Stimulated activated CD4-positive, alpha-beta T cell treated with anti-CD3 and anti-CD28 coated beads, Interleukin-1b, Interleukin-23, amount 100 ng/mL, for 48 hours (primary cell): ENCODE measurements around the gene SAPCD2.

Source experiments
- DNase-seq: peaks from one replicate; pipeline ENCODE4 v3.0.0-alpha.2; 2020

SAPCD2 gene

DNA sequence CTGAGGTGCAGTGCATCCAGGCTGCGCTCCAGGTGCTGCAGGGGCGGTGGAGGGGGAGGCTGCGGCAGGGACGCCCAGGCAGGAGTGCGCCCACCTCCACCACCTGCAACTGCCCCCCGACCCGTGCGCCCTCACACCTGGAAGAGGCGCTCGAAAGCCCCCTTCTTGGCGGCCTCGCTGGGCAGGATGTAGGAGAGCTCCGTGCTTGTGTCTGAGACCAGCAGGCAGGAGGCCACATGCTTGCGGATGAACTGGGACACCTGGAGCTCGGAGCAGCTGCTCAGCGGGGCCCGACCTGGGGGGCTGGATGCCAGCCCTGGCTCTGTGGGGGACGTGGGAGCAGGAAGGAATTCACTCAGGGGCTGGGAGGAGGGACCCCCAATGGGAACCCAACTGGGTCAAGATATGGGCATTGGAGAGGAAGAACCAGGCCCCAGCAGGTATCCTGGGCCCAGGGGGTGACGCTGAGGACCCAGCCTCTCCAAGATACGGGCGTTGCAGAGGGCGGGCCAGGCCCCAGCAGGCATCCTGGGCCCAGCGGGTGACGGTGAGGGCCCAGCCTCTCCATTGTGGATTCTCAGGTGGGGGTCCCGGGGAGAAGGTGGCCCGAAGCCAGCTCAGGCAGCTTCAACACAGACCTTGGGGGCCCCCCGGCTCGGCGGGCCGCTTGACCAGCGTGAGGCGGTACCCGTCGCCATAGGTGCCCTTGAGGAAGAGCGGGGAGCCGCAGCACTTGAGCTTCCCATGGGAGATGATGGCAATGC lies 55.4 kb downstream of the SAPCD2 start:
- no peak for DNase-seq

DNA sequence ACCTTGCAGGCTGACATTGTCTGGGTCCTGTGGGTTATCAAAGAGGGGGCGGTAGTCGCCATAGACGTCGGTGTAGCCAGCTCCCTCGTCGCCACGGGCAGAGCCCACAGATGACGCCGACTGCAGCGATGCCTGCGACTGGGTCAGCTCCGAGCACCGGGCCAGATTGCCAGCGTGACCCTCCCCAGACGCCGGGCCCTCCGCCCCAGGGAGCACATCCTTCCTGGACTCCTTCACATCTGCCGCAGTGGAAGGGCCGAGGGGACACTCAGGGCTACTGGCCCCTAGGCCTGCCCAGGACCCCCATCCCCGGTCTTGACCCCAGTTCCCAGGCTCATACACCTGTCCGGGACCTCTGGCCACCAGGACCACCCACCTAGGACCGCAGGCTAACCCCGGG lies 56.2 kb downstream of the SAPCD2 start:
- DNase-seq: no peak

DNA sequence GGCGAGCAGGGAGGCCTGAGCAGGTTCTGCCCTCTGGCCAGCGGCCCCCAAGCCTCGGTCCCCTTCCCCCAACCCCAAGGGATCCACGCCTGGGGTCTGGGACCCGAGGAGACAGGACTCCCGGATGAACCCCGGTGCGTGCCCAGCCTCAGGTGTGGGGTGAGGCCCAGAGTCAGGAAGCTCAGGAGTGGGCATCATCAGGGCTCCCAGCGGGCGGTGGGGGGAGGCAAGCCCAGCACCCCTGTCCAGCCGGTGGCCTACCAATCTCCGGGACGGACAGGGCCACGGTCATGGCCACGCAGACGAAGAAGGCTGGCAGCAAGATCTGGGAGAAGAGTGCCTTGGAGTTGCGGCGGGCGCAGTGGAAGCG lies 56.8 kb downstream of the SAPCD2 start:
- no peak for DNase-seq

DNA sequence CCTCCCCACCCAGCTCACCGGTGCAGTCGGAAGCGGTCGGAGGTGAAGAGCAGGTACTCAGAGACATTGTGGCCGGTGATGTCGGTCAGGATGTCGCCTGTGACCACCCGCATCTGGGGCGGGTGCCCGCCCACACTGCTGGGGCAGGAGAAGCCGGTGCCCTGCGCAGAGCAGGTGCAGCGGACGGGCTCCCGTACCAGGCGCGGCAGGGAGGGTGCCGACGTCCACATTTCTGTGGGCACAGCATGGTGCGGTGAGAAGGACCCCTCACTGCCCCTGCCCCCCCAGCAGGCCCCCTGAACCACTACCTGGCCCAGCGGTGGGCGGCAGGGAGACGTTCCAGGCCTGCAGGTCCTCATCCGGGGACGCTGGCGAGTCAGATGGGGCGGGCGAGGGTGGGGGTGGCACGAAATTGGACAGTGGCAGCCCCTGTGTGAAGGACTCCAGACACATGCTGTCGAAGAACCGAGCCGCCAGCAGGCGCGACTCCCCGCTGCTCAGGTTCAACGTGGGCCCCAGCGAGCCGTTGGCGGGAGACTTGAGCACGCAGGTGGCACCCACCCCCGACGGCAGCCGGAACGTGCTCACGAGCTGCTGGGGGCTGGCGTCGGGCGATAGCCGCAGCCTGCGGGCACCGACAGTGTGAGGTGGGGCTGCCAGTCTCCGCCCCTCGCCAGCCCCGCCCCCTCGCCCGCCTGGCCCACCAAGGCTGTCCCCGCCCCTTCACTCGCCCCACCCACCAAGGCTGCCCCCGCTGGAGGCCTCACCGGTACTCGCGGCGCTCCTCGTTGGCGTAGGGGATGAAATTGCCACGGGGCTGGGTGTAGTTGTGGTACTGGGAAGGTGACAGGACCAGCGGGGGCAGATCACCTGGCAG lies 57.4 kb downstream of the SAPCD2 start:
- DNase-seq: no peak
